ENCODE results near the gene TRAPPC12. TPM values are rescaled to one million over a fixed set of nuclear protein-coding genes. Genes with fewer than 3 reads are reported as not detected.
"Not testable (repeated sequence)": the region's sequence is repeated elsewhere in the genome, so short reads cannot be mapped to it uniquely, and the experiment has no call there.

Gene TRAPPC12
- total RNA-seq, 4 donors from 2014 or later, result 78.2 to 341 (median 183) TPM

DNA sequence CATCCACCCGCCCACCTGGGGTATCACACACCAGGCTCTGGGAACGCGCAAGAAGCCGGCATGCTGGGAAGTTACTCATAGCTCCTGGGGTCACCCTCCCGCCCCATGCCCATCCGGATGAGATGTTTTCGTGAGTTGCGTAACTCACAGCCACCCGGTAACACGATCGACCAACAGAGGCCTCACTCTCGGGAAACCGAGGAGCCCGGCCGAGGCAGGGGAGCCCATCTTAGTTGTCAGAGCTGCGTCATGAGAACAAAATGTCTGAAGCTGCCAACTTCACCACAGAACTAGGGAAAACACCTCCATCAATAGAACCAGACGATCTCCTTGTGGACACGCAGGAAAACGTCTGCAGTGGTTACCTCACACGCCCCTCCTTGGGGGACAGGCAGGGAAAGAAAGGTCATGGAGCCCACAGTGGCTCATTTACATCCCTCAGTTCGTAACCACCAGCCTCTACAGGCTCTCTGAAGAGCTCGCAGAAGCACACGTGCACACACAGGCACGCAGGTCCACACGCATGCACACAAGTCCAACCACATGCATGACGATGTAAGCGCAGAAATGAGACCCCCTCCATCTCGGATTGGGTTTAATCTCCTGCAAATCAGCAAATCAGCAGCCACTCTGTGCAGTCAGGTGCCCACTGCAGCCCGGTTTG lies 113.6 kb downstream of the TRAPPC12 start:
- whole genome bisulfite sequencing, 2 donors (ENCODE audit: low coverage in 1 of 2), result 63 to 86% methylated on average over 4 to 29 of the region's 29 CpGs
- H3K9me3 ChIP-seq, result no peaks in the 10 kb centered on the region
- no peaks in the 10 kb centered on the region for H3K27me3 ChIP-seq
- H3K4me1 ChIP-seq, result no peaks in the 10 kb centered on the region
- in situ Hi-C loops (cut with MboI; ENCODE audit: low pct_ligation_motif_present in 1 of 4, low pct_unique_long_range_greater_than_20kb in 1 of 4, low sequenced_read_pairs in 3 of 4) (no loop called here), intact Hi-C loops (cut with DNase I; ENCODE audit: low total_unique reads) (no loop called here)
- TF ChIP-seq CTCF (IDR thresholded peaks at IDR 0.05) (no peak), EP300 (IDR thresholded peaks at IDR 0.05; ENCODE audit: low read depth) (no peak), POLR2AphosphoS5 (IDR thresholded peaks at IDR 0.05) (no peak), POLR2A (IDR thresholded peaks at IDR 0.05) (no peak)
- H3K36me3 ChIP-seq, result peaks cover 0 to 18% (median 5%) of the 10 kb centered on the region in 4 donors
- no peak overlapping the region for H3K4me3 ChIP-seq
- H3K27ac ChIP-seq, result peak overlapping the region in 1 of 4 donors; percentile 25
- no peak for DNase-seq

- WGBS, 2 donors (ENCODE audit: low coverage in 1 of 2), result 42% methylated on average over 10 of the region's 10 CpGs; no CpG with 5 or more reads in 1 of the 2 donors
- peak overlapping the region in 1 of 4 donors; percentile 6 for H3K4me3 ChIP-seq
- H3K4me1 ChIP-seq, result no peaks in the 10 kb centered on the region
- no peak for DNase-seq
- peak overlapping the region in 1 of 4 donors; percentile 34 for H3K27ac ChIP-seq
- no peaks in the 10 kb centered on the region for H3K27me3 ChIP-seq
- TF ChIP-seq CTCF (IDR thresholded peaks at IDR 0.05) (no peak), POLR2A (IDR thresholded peaks at IDR 0.05) (no peak), POLR2AphosphoS5 (IDR thresholded peaks at IDR 0.05) (no peak), EP300 (IDR thresholded peaks at IDR 0.05; ENCODE audit: low read depth) (no peak)
- in situ Hi-C loops (cut with MboI; ENCODE audit: low pct_ligation_motif_present in 1 of 4, low pct_unique_long_range_greater_than_20kb in 1 of 4, low sequenced_read_pairs in 3 of 4), result no loop called here
- intact Hi-C loops (cut with DNase I; ENCODE audit: low total_unique reads), result no loop called here
- H3K36me3 ChIP-seq, result peaks cover 0 to 23% (median 7%) of the 10 kb centered on the region in 4 donors
- no peaks in the 10 kb centered on the region for H3K9me3 ChIP-seq
Observed at GRCh38 chr2:3493615-3494007, 114.1 kb downstream of the TRAPPC12 start.

GRCh38 chr2:3494984-3495666 lies 115.6 kb downstream of the TRAPPC12 start:
- no peak overlapping the region for H3K27ac ChIP-seq
- H3K4me3 ChIP-seq, result no peak overlapping the region
- no peak for TF ChIP-seq EP300 (IDR thresholded peaks at IDR 0.05; ENCODE audit: low read depth)
- no peak for TF ChIP-seq CTCF (IDR thresholded peaks at IDR 0.05)
- no peak for TF ChIP-seq POLR2AphosphoS5 (IDR thresholded peaks at IDR 0.05)
- TF ChIP-seq POLR2A (IDR thresholded peaks at IDR 0.05), result no peak
- no peaks in the 10 kb centered on the region for H3K4me1 ChIP-seq
- intact Hi-C loops (cut with DNase I; ENCODE audit: low total_unique reads) (no loop called here), in situ Hi-C loops (cut with MboI; ENCODE audit: low pct_ligation_motif_present in 1 of 4, low pct_unique_long_range_greater_than_20kb in 1 of 4, low sequenced_read_pairs in 3 of 4) (no loop called here)
- H3K36me3 ChIP-seq, result peaks cover 0 to 35% (median 12%) of the 10 kb centered on the region in 4 donors
- WGBS, 2 donors (ENCODE audit: low coverage in 1 of 2), result 89 to 94% methylated on average over 3 to 13 of the region's 13 CpGs
- DNase-seq, result no peak
- H3K9me3 ChIP-seq, result no peaks in the 10 kb centered on the region
- H3K27me3 ChIP-seq, result no peaks in the 10 kb centered on the region

DNA sequence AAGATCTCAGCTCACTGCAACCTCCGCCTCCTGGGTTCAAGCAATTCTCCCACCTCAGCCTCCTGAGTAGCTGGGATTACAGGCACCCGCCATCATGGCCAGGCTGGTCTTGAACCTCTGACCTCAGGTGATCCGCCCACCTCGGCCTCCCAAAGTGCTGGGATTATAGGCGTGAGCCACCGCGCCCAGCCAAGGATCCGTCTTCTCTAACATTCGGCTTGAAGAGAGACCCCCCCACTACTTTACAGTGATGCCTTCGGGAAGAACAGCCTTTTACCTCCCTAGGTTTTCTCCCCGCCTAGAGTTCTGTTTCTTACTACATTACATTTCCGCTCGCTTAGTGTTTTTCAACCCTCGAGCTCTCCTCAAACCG lies 117.2 kb downstream of the TRAPPC12 start:
- H3K27me3 ChIP-seq; H3K4me3 ChIP-seq; in situ Hi-C loops (cut with MboI; ENCODE audit: low pct_ligation_motif_present in 1 of 4, low pct_unique_long_range_greater_than_20kb in 1 of 4, low sequenced_read_pairs in 3 of 4); H3K4me1 ChIP-seq; H3K9me3 ChIP-seq; intact Hi-C loops (cut with DNase I; ENCODE audit: low total_unique reads); H3K27ac ChIP-seq; DNase-seq: not testable (repeated sequence)
- WGBS, 2 donors (ENCODE audit: low coverage in 1 of 2), result 94 to 95% methylated on average over 10 to 15 of the region's 15 CpGs
- H3K36me3 ChIP-seq, result peaks cover 0 to 41% (median 16%) of the 10 kb centered on the region in 4 donors

All from transverse colon (tissue), 4 donors.